ENCODE measurements around the gene F13A1.

- no peak for TF ChIP-seq POLR2A (IDR thresholded peaks at IDR 0.05)
- TF ChIP-seq, protein P1, sequence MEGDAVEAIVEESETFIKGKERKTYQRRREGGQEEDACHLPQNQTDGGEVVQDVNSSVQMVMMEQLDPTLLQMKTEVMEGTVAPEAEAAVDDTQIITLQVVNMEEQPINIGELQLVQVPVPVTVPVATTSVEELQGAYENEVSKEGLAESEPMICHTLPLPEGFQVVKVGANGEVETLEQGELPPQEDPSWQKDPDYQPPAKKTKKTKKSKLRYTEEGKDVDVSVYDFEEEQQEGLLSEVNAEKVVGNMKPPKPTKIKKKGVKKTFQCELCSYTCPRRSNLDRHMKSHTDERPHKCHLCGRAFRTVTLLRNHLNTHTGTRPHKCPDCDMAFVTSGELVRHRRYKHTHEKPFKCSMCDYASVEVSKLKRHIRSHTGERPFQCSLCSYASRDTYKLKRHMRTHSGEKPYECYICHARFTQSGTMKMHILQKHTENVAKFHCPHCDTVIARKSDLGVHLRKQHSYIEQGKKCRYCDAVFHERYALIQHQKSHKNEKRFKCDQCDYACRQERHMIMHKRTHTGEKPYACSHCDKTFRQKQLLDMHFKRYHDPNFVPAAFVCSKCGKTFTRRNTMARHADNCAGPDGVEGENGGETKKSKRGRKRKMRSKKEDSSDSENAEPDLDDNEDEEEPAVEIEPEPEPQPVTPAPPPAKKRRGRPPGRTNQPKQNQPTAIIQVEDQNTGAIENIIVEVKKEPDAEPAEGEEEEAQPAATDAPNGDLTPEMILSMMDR (IDR thresholded peaks at IDR 0.05): no peak
Measured at GRCh38 chr6:6317825-6318733, 2.4 kb downstream of the F13A1 start.
